Ovary (tissue), 3 donors: ENCODE measurements around the gene SNRK.

Source experiments
- CTCF ChIP-seq, 3 donors: fragments of 450-650 bp in 2 of 3; fragments of 200-600 bp in 1 of 3; IDR thresholded peaks; one replicate each; pipeline versions ENCODE4 v1.5.1 to v1.8.0; 2016 to 2022; ENCODE audit warnings: antibody characterized with exemption in 3 of 3, mild to moderate bottlenecking in 1 of 3
- EP300 ChIP-seq: sonication (generic); formaldehyde crosslinking; IDR thresholded peaks from one replicate; pipeline ENCODE4 v1.6.1; 2017; ENCODE audit warnings: antibody characterized with exemption
- POLR2A ChIP-seq: fragments of 450-650 bp; IDR thresholded peaks from one replicate; pipeline ENCODE4 v1.6.1; 2017; ENCODE audit warnings: antibody characterized with exemption, mild to moderate bottlenecking, moderate library complexity
- donor health status: DM: no; HTN: no; CAD: no.

GRCh38 chr3:43372007-43372740 is 85.8 kb downstream of the SNRK start:
- no peak for TF ChIP-seq CTCF (IDR thresholded peaks at IDR 0.05)
- no peak for TF ChIP-seq POLR2A
- no peak for TF ChIP-seq EP300
